A549 (cell line): ENCODE data around the gene GPR61. TPM values are rescaled to one million over a fixed set of nuclear protein-coding genes. Genes with fewer than 3 reads are reported as not detected.

Experiments
- ATAC-seq, 2 experiments: fragments of 200-7000 bp in 1 of 2; fragments of >200 bp in 1 of 2; cut with Nextera tagmentation in 1 of 2; cut with Tn5 transposase in 1 of 2; 3 replicates each; pipeline versions ENCODE4 v1.8.0 to v1.9.1; 2018 to 2020; ENCODE audit warnings: mild to moderate bottlenecking in 1 of 2, moderate library complexity in 1 of 2
- CTCF ChIA-PET: fragments of 300-600 bp; sonication (Branson Sonifier 250); formaldehyde crosslinking; extraction: SDS; loops from one replicate; lab custom pipeline; 2021; ENCODE audit warnings: antibody characterized with exemption, inconsistent platforms; lab: Yijun Ruan, JAX
- POLR2A ChIA-PET: fragments of 350-600 bp; formaldehyde crosslinking; extraction: SDS; loops from one replicate; lab custom pipeline; 2021; ENCODE audit warnings: antibody characterized with exemption, inconsistent platforms; lab: Yijun Ruan, JAX
- DNase-seq, 2 experiments: peaks; one replicate each; pipeline versions ENCODE4 v3.0.0 to v3.0.0-alpha.2; 2011 to 2016; ENCODE audit warnings: low read depth in 1 of 2, low spot score in 1 of 2
- FAIRE-seq: peaks from 2 replicates; lab custom pipeline; 2011; peaks lifted over from hg19 to GRCh38; lab: Jason Lieb, UNC
- H3K27ac ChIP-seq, 2 experiments: fragments of >200 bp; sonication (Bioruptor Twin); formaldehyde crosslinking; 3 replicates each; pipeline ENCODE4 v1.5.1; 2016 to 2017
- H3K4me1 ChIP-seq: fragments of >200 bp; sonication (Bioruptor Twin); formaldehyde crosslinking; 3 replicates; pipeline ENCODE4 v1.6.1; 2016
- H3K4me2 ChIP-seq: fragments of >200 bp; sonication (Bioruptor Twin); formaldehyde crosslinking; 3 replicates; pipeline ENCODE4 v1.6.1; 2016
- H3K4me3 ChIP-seq: fragments of >200 bp; sonication (Bioruptor Twin); formaldehyde crosslinking; 3 replicates; pipeline ENCODE4 v1.5.1; 2016
- H3K9me3 ChIP-seq: fragments of >200 bp; sonication (Bioruptor Twin); formaldehyde crosslinking; 3 replicates; pipeline ENCODE4 v1.6.1; 2016
- ATOH8 ChIP-seq: fragments of 250-450 bp; sonication (Bioruptor Pico); IDR thresholded peaks from 2 replicates; pipeline ENCODE4 v1.5.0; 2020; ENCODE audit warnings: low read depth, mild to moderate bottlenecking, moderate library complexity
- BCL3 ChIP-seq: fragments of >200 bp; sonication (Bioruptor Twin); formaldehyde crosslinking; IDR thresholded peaks from 3 replicates; pipeline ENCODE4 v1.6.1; 2016
- BHLHE40 ChIP-seq: IDR thresholded peaks from 2 replicates; pipeline ENCODE4 v1.6.1; 2012; ENCODE audit warnings: low read depth, low read length, inconsistent platforms
- CBX2 ChIP-seq: fragments of 200-600 bp; sonication (generic); IDR thresholded peaks from 2 replicates; pipeline ENCODE4 v1.6.1; 2016; ENCODE audit warnings: low read depth, mild to moderate bottlenecking, borderline replicate concordance
- CHD4 ChIP-seq: fragments of 200-600 bp; sonication (generic); IDR thresholded peaks from 2 replicates; pipeline ENCODE4 v1.6.1; 2016; ENCODE audit warnings: antibody characterized with exemption, mild to moderate bottlenecking, borderline replicate concordance
- CTCF ChIP-seq: fragments of >200 bp; sonication (Bioruptor Twin); formaldehyde crosslinking; IDR thresholded peaks from 3 replicates; pipeline ENCODE4 v1.5.1; 2016
- E2F6 ChIP-seq: IDR thresholded peaks from 2 replicates; pipeline ENCODE4 v1.6.1; 2012; ENCODE audit warnings: low read depth, borderline replicate concordance
- EHMT2 ChIP-seq: fragments of 200-600 bp; sonication (generic); IDR thresholded peaks from 2 replicates; pipeline ENCODE4 v1.6.1; 2016; ENCODE audit warnings: antibody characterized with exemption, low read depth, mild to moderate bottlenecking, moderate library complexity
- FOSB ChIP-seq: fragments of 250-450 bp; sonication (Bioruptor Pico); IDR thresholded peaks from 2 replicates; pipeline ENCODE4 v1.5.0; 2020; ENCODE audit warnings: mild to moderate bottlenecking, moderate library complexity
- GATA3 ChIP-seq: IDR thresholded peaks from 2 replicates; pipeline ENCODE4 v1.6.1; 2012; ENCODE audit warnings: borderline replicate concordance
- HES2 ChIP-seq: fragments of >200 bp; sonication (Bioruptor Twin); formaldehyde crosslinking; IDR thresholded peaks from 2 replicates; pipeline ENCODE4 v1.6.1; 2016
- HEYL ChIP-seq: fragments of 250-450 bp; sonication (Bioruptor Pico); IDR thresholded peaks from 2 replicates; pipeline ENCODE4 v1.8.0; 2021; ENCODE audit warnings: mild to moderate bottlenecking, moderate library complexity
- HOXA7 ChIP-seq: fragments of 250-450 bp; sonication (Bioruptor Pico); IDR thresholded peaks from 2 replicates; pipeline ENCODE4 v1.5.0; 2020; ENCODE audit warnings: mild to moderate bottlenecking, moderate library complexity
- HOXB13 ChIP-seq: fragments of 250-450 bp; sonication (Bioruptor Pico); IDR thresholded peaks from 2 replicates; pipeline ENCODE4 v1.5.0; 2020; ENCODE audit warnings: low read depth, mild to moderate bottlenecking, moderate library complexity
- JUN ChIP-seq, 2 experiments: fragments of >200 bp; sonication (Bioruptor Twin); formaldehyde crosslinking; IDR thresholded peaks; 2 replicates in 1 of 2; 3 replicates in 1 of 2; pipeline ENCODE4 v1.6.1; 2016 to 2017
- KDM1A ChIP-seq: fragments of 200-600 bp; sonication (generic); IDR thresholded peaks from 2 replicates; pipeline ENCODE4 v1.6.1; 2016; ENCODE audit warnings: low read depth, mild to moderate bottlenecking
- KDM5A ChIP-seq: fragments of 200-600 bp; sonication (generic); IDR thresholded peaks from 2 replicates; pipeline ENCODE4 v1.6.1; 2016; ENCODE audit warnings: antibody characterized with exemption, mild to moderate bottlenecking
- NFE2L2 ChIP-seq: fragments of 150-350 bp; conservative IDR thresholded peaks from 2 replicates; pipeline ENCODE4 v1.6.1; 2014; ENCODE audit warnings: low read length
- NPAS2 ChIP-seq: fragments of 250-450 bp; sonication (Bioruptor Pico); IDR thresholded peaks from 2 replicates; pipeline ENCODE4 v1.8.0; 2022; ENCODE audit warnings: mild to moderate bottlenecking, moderate library complexity, borderline replicate concordance
- NR3C1 ChIP-seq: fragments of >200 bp; sonication (Bioruptor Twin); formaldehyde crosslinking; IDR thresholded peaks from 3 replicates; pipeline ENCODE4 v1.6.1; 2017
- PBX3 ChIP-seq: IDR thresholded peaks from 2 replicates; pipeline ENCODE4 v1.6.1; 2012
- PHF8 ChIP-seq: fragments of 200-600 bp; sonication (generic); IDR thresholded peaks from 2 replicates; pipeline ENCODE4 v1.6.1; 2016; ENCODE audit warnings: low read depth, mild to moderate bottlenecking, antibody characterized with exemption, moderate library complexity, borderline replicate concordance
- RARB ChIP-seq: fragments of 250-450 bp; sonication (Bioruptor Pico); IDR thresholded peaks from 2 replicates; pipeline ENCODE4 v1.8.0; 2021; ENCODE audit warnings: mild to moderate bottlenecking, moderate library complexity
- RNF2 ChIP-seq: fragments of 200-600 bp; sonication (generic); IDR thresholded peaks from 2 replicates; pipeline ENCODE4 v1.6.1; 2016; ENCODE audit warnings: low read depth, mild to moderate bottlenecking, antibody characterized with exemption, moderate library complexity, borderline replicate concordance
- TFCP2L1 ChIP-seq: fragments of 250-450 bp; sonication (Bioruptor Pico); IDR thresholded peaks from 2 replicates; pipeline ENCODE4 v1.5.0; 2021; ENCODE audit warnings: mild to moderate bottlenecking
- TP53 ChIP-seq: fragments of 250-450 bp; sonication (Bioruptor Pico); IDR thresholded peaks from 2 replicates; pipeline ENCODE4 v1.5.0; 2021; ENCODE audit warnings: mild to moderate bottlenecking, moderate library complexity
- ZC3H11A ChIP-seq: fragments of 450-650 bp; IDR thresholded peaks from 2 replicates; pipeline ENCODE4 v1.6.1; 2014; ENCODE audit warnings: antibody characterized with exemption, mild to moderate bottlenecking
- ZSCAN20 ChIP-seq: fragments of 250-450 bp; sonication (Bioruptor Pico); IDR thresholded peaks from 2 replicates; pipeline ENCODE4 v1.8.0; 2022; ENCODE audit warnings: mild to moderate bottlenecking, moderate library complexity
- WGBS: methylation state at CpG from one replicate; pipeline ENCODE4 v1.1.6; 2017; ENCODE audit errors: missing lambda C conversion rate; 5-methylcytosine and 5-hydroxymethylcytosine counted together
- polyA plus RNA-seq, 4 experiments: library from polyadenylated mRNA; depleted of rRNA in 3 of 4; stranded (reverse); fragments of >200 nt; fragmentation: RNase III in 1 of 4; extraction: RNeasy Plus Mini Kit Qiagen cat#74134 plus additional on column Dnase treatment in 1 of 4; gene quantifications; 2 replicates in 3 of 4; 3 replicates in 1 of 4; pipeline ENCODE4 v1.2.3, GENCODE V29; 2011 to 2017

The GPR61 gene
- polyA plus RNA-seq, 2 of the 4 experiments (the other 2 are of a cell fraction) = 0.14 TPM; not detected in 1

- TF ChIP-seq HOXB13 (CRISPR knock-in tag) = no peak
- no peak for TF ChIP-seq ZC3H11A
These were observed 9.1 kb upstream of the GPR61 start (continued) for GRCh38 chr1:109530457-109531087.

- FAIRE-seq = no peak
- DNase-seq = no peak
- no peaks in the 10 kb centered on the region for H3K9me3 ChIP-seq
- ChIA-PET CTCF (interaction anchor here (0.6 to 21.4 kb wide), 33 partner anchors 8 to 820 kb away, joined by 3 to 749 read pairs (median 6); partner anchors contain the start of genes AMIGO1, ATXN7L2, CYB561D1 and GNAI3), POLR2A (no interaction called here)
- no peak for ATAC-seq
- no peak overlapping the region for H3K27ac ChIP-seq
- no peak for TF ChIP-seq KDM5A
- TF ChIP-seq BHLHE40 = no peak
- TF ChIP-seq NR3C1 = no peak
- TF ChIP-seq JUN (IDR thresholded peaks at IDR 0.05) = no peak
- TF ChIP-seq HOXA7 (CRISPR knock-in tag) = no peak
- TF ChIP-seq RARB (CRISPR knock-in tag) = no peak
- no peak for TF ChIP-seq NFE2L2
- TF ChIP-seq KDM1A = no peak
- no peak for TF ChIP-seq ZSCAN20
- no peak for TF ChIP-seq HES2
- no peak for TF ChIP-seq NPAS2 (CRISPR knock-in tag)
- no peak for TF ChIP-seq PHF8
- TF ChIP-seq BCL3 = no peak
- no peak for TF ChIP-seq ZC3H11A
- no peak for TF ChIP-seq PBX3
- no peak for TF ChIP-seq RNF2
- no peak for TF ChIP-seq ATOH8
- TF ChIP-seq EHMT2 = no peak
- H3K4me1 ChIP-seq = peaks cover 4% of the 10 kb centered on the region; the same call in 2 of the 3 replicates
- WGBS = 64% methylated on average over 4 of the region's 4 CpGs
- no peak overlapping the region for H3K4me3 ChIP-seq
- H3K4me2 ChIP-seq = no peak overlapping the region
These were observed 8.3 kb upstream of the GPR61 start for GRCh38 chr1:109531380-109531779.

- POLR2A ChIA-PET = no interaction called here
- DNase-seq = no peak
- no peak overlapping the region for H3K27ac ChIP-seq
- no peak for FAIRE-seq
- H3K4me2 ChIP-seq = peak overlapping the region; percentile 63
- no peak for TF ChIP-seq FOSB (CRISPR knock-in tag)
- no peak for TF ChIP-seq HEYL (CRISPR knock-in tag)
- TF ChIP-seq CHD4 = no peak
- no peak for TF ChIP-seq TP53 (CRISPR knock-in tag)
- TF ChIP-seq CTCF = no peak
- no peak for TF ChIP-seq CBX2
- no peak for TF ChIP-seq TFCP2L1 (CRISPR knock-in tag)
- no peak for TF ChIP-seq E2F6
- no peak for TF ChIP-seq GATA3
- no peak for TF ChIP-seq BCL3
- 45% methylated on average over 10 of the region's 16 CpGs for WGBS
- CTCF ChIA-PET = interaction anchor here (0.6 to 21.4 kb wide), 52 partner anchors 9 to 820 kb away, joined by 3 to 749 read pairs (median 4); partner anchors contain the start of genes AMIGO1, ATXN7L2, CYB561D1 and EPS8L3
- peaks cover 4% of the 10 kb centered on the region; the same call in 2 of the 3 replicates for H3K4me1 ChIP-seq
- no peak overlapping the region for H3K4me3 ChIP-seq
- H3K9me3 ChIP-seq = no peaks in the 10 kb centered on the region
- ATAC-seq = peak in 1 of 2 experiments; percentile 31; a peak in 2 of 6 replicates
These were observed 7.8 kb upstream of the GPR61 start for GRCh38 chr1:109531826-109532364.
